HG03025 (cell line): ENCODE measurements around the gene NINL.
"Not testable (repeated sequence)": the region's sequence is repeated elsewhere in the genome, so short reads cannot be mapped to it uniquely, and the experiment has no call there.

Source experiments
- ATAC-seq: cut with Tn5 transposase; IDR thresholded peaks from one replicate; pipeline ENCODE4 v1.9.1; 2021; ENCODE audit warnings: mild to moderate bottlenecking, moderate library complexity; ENCODE audit not compliant: unreplicated experiment, low FRiP score

NINL gene

DNA sequence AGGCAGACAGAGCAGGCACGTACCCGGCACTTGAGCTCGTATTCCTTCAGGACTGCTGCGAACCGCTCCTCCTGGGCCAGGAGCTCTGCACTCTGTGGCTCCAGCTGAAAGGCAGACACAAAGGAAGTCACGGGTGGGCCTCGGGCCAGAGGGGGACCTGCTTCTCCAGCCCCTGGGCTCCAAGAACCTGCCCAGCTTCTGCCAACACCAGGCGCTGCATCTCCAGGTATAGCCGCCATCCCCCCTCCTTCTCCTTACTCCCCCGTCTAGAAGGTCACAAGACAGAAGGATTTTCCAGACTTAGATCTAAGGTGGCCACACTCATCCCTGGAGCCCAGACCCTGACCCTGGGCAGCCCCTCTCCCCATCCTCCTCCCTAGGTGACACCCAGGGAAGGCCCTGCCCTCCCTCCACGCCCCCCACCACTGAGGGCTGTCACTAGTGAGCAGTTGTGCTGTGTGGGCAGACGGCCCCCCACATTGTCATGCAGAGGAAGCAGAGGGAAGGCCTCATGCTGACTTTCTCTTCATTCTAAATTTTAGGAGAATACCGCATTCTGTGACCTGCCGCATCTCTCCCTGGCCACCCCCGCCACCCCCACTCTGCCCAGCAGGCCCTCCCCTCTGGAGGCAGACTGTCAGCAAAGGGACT is 96.0 kb downstream of the NINL start:
- no peak for ATAC-seq

- no peak for ATAC-seq
Observed at GRCh38 chr20:25487975-25488374, 97.4 kb downstream of the NINL start.

DNA sequence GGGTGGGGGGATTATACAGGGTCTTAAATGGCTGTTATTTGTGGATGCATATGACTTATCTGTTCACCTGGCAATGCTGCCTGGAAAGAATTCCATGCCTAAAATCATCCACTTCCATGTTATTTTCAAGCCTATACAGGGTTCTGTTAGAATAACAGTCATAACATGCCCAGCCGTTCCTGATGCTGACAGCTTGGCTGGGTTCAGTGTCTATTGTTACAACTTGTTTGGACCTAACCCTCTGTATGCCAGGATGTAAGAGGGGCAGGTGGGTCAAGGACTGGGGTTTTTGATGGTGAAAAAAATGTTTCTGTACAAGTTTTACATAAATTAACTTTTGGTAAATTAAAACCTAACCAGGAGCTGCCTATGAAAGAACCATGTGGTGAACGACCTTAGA is 98.0 kb downstream of the NINL start:
- no peak for ATAC-seq

DNA sequence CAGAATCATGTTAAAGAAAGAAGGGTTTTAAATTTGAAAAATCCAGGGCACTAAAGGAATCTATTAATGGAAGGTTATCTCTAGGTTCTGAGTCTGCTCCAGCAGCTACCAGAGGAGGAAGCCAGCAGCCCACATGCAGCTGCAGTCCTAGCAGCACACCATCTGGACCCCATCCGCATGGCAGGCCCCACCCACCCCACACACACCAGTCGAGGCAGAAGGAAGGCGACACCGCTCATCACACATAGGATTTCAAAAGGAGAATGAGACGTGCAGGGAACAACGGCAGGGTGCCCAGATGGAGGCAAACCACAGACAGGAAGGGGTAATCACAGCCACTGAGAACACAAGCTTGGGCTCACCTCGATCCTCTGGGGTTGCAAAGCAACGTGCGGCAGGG is 99.0 kb downstream of the NINL start:
- ATAC-seq = no peak

DNA sequence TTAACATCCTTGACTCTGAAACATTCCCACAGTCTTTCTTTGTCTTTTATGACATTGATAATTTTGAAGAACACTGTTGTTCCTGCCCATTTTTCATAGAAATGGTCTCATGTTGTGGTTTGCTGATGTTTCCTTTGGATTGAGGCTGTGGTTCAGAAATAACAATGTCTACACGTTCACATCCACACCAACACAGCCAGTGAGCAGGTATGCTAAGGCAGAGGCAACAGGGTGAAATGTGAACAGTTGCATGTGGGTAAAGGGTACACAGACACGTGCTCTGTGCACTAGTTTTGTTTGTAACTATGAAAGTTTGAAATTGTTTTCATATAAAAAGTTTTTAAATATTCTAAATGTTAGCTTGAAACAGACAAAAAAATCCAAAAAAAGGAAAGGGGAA is 99.5 kb downstream of the NINL start:
- ATAC-seq = no peak

DNA sequence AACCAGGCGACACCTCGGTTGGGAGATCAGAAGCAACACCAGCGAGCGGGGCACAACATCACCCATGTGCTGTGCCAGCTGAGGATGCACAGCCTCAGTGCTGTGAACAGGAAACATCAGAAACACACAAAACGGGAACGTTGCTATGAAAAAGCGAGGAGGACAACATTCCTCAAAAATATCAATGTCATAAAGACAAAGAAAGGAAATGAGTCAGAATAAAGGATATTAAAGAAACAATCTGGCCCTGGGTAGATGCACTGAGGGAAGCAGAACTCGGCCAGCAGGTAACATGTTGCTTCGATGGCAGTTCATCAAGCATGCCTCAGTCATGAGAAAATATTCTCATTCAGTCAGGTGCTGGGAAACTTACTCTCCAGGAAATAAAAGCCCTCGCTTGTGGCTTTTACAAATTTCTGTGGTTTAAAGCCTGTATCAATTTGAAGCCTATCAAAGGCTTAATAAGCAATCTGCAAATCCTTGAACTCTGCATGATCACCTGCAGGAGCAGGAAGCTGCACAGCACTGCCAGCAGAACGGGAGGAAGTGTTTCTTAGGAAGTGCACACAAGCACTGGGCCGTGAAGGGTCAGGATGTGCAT is 100.3 kb downstream of the NINL start:
- ATAC-seq = no peak

DNA sequence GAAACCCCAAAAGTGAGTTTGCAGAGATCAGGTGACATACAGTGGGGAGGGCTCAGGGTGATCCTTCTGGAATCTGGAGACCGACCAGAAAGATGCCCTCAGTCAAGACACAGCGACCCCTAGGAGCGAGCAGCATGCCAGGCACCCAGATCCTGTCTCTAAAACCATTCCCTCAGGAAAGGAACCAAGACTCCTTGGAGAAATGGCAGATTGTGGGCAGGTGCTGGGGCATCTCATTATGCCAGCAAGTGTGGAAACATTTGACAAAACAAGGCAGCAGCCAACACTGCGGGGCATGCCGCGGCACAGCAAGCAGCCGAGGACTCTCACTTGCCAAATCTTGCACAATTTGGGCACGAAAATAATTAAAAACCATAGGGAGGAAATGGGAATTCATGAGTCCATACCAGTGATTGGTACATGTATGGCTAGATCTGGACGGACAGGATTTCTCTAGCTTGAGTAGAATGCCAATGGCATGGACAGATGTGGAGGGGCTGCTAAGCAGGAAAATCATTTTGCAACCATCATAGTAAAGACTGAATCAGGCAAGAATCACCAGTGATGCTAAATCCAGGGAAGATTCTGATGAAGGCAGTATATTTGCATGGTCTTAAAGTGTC is 101.0 kb downstream of the NINL start:
- ATAC-seq = no peak

DNA sequence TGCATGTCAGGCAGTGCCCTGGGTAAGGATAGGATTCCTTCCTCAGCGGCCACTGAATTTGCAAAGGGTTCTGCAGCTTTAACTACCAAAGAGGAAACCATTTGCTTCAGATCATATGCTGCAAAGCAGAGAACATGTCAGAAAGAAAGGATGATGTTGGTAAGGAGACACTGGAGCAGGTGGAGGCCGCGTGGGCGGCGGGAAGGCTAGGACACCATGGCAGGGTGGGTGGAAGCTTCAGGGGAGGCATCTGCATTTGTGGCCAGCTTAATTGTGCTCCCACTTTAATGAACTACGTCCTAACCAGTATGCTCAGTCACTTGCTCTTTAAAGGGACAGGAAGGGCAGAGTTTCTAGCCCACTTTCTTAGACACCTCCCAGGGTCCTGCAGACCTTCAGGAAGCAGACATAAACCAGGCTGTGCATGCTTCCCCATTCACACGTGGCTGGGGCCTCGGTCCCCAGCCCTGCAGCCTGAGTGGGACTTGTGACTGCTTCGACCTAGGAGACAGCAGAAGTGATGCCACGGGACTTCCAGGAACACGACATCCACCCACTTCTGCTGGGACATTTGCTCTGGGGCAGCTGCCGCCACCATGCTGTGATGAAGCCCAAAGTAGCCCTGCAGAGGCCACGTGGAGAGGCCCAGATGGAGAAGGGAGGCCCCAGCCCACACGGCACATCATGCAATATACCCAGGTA is 101.7 kb downstream of the NINL start:
- ATAC-seq = no peak

DNA sequence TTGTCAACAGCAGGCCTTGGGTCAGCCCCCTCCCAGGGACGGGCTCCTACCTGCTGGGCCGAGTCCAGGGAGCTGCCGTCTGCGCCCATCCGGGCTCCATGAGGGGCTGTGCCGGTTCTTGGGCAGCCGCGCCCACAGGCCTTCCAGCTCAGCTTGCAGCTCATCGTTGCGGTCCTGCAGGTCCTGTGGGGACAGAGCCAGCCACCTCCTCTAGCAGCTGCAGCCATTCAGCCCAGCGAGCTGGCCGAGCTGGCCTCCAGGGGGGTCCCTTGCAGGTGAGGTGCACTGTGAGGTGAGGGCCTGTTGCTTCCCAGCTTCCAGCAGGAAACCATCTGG is 103.4 kb downstream of the NINL start:
- no peak for ATAC-seq

DNA sequence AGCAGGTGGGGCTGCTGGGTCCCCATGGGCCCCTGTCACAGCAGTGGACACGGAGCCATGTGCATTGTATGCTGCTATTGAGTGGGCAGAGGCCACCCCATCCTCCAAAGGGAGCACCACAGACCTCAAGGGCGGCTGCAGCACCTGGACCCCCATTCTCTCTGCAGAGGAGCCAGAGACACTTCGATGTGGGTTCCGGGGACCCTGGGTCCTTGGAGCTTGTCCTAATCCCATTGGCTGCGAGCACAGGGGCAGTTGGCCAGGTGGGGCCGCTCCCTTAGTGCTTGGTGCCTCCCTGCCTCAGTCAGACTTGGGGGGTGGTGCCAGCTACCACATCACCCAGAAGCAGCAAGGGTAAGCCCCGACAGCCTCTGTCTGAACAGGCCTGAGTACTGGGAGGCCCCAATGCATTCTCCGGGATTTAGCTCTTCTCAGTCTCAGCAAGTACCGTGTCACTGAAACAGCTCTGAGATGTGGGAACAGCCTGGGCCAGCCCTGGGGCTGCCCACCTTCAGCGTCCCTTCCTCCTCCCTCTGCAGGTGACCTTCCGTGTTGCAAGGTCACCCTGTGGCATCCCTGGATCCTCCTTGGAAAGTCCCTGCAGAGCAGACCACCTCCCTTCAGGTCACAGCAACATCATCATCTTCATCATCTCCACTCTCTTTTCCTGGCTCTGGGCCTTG is 104.0 kb downstream of the NINL start:
- no peak for ATAC-seq

GRCh38 chr20:25480797-25481196 is 104.5 kb downstream of the NINL start:
- no peak for ATAC-seq

- no peak for ATAC-seq
Observed at GRCh38 chr20:25480156-25480555, 105.2 kb downstream of the NINL start.

- no peak for ATAC-seq
Observed at GRCh38 chr20:25479638-25480037, 105.7 kb downstream of the NINL start.

DNA sequence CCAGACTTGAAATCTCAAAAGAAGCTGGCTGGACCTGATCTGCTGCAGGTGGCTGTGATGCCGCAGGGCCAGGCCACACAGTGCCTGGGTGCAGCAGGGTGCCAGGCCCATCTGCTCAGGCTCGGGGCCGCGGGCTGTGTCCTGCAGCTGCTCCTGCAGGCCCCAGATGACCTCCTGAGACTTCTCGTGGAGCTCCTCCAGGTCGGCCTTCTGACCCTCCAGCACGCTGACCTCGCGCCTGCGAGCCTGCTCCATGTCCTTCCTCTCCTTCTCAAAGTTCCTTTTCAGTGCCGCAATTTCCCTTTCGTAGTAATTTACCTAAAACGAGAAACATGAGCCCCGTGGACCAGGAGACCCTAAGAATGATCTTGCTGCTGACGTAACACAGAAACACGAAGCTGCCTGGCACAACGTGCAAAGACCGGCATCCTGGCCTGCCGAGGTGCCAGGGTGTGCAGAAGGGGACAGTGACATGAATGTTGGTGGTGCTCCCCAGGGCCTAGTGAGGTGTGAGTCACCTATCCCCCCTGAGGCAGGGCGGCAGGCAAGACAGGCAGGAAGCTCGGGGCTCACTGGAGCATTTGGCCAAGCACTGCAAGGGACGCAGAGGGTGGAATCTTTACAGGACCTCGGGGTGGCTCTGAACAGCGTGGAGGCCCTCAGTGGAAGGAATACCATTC is 106.3 kb downstream of the NINL start:
- ATAC-seq = no peak

DNA sequence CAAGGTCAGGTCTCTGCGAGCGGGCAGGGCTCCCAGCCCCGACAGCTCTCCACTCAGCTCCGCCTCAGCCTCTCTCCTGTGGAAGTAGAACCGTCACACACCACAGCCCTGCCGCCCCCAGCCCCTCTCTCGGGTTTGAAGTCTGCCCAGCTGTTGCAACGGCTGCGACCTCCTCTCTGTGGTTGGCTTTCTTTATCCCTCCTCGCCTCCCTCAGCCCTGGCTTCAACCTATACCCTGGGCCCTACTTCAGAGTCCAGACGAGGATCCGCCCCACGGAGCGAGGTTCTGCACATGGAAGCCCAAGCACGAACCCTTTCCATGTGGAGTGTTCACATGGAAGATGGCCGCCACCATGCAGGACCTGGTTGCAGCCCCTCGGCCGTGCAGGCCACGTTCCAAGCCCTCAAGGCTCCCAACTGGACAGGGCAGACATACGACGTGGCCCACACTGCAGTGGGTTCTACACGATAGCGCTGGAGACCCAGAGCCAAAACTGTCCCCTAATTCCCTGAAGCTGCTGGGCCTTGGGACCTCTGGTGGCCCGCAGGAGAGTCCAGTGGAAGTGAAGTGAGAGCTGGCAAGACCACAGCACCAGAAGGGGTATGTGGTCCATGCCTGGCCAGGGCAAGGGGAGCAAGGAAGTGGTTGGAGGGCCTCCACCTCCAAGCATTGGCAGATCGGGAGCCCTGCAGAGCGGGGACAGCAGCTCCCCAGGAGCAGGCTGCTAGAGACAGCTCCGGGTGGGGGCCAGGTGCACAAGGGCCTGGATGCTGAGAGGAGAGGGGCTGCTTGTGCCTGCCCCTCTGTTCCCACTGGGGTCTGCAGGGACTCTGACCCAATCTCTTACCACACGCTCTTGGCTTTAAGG is 108.1 kb downstream of the NINL start:
- no peak for ATAC-seq

GRCh38 chr20:25476106-25477013 is 109.0 kb downstream of the NINL start:
- no peak for ATAC-seq

DNA sequence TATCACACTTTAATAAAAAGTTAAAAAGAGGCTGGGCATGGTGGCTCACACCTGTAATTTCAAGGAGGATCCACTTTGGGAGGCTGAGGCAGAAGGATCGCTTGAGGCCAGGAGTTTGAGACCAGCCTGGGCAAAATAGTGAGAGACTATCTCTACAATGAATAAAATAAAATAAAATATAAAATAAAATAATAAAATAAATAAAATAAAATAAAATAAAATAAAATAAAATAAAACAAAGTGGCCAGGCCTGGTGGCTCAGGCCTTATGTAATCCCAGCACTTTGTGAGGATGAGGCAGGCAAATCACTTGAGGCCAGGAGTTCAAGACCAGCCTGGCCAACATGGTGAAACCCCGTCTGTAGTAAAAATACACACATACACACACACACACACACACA is 112.0 kb downstream of the NINL start:
- not testable (repeated sequence) for ATAC-seq

DNA sequence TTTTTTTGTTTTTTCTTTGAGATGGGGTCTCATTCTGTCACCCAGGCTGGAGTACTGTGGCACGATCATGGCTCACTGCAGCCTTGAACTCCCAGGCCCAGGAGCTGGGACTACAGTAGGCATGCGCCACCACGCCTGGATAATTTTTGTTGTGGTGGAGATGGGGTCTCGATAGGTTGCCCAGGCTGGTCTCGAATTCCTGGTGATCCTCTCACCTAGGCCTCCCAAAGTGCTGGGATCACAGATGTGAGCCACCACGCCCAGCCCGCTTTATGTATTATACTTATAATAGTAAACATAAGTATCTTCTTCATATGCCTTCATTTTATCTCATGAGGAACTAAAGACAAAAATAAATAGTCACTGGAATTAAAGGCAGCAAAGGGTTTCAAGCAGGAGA is 114.3 kb downstream of the NINL start:
- ATAC-seq = no peak

- no peak for ATAC-seq
Observed at GRCh38 chr20:25470045-25470444, 115.3 kb downstream of the NINL start.
